ENCODE results near the gene SRRM1.
"Not testable (repeated sequence)": the region's sequence is repeated elsewhere in the genome, so short reads cannot be mapped to it uniquely, and the experiment has no call there.

Gene SRRM1

GRCh38 chr1:24657781-24658180 is 14.7 kb downstream of the SRRM1 start:
- no peak for DNase-seq (ENCODE audit: low read depth)
- TF ChIP-seq, protein P1, sequence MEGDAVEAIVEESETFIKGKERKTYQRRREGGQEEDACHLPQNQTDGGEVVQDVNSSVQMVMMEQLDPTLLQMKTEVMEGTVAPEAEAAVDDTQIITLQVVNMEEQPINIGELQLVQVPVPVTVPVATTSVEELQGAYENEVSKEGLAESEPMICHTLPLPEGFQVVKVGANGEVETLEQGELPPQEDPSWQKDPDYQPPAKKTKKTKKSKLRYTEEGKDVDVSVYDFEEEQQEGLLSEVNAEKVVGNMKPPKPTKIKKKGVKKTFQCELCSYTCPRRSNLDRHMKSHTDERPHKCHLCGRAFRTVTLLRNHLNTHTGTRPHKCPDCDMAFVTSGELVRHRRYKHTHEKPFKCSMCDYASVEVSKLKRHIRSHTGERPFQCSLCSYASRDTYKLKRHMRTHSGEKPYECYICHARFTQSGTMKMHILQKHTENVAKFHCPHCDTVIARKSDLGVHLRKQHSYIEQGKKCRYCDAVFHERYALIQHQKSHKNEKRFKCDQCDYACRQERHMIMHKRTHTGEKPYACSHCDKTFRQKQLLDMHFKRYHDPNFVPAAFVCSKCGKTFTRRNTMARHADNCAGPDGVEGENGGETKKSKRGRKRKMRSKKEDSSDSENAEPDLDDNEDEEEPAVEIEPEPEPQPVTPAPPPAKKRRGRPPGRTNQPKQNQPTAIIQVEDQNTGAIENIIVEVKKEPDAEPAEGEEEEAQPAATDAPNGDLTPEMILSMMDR (IDR thresholded peaks at IDR 0.05; ENCODE audit: low read length, missing control alignments) = no peak
- no peak overlapping the region for H3K4me3 ChIP-seq (replicated peaks; ENCODE audit: low read depth, low read length)

DNA sequence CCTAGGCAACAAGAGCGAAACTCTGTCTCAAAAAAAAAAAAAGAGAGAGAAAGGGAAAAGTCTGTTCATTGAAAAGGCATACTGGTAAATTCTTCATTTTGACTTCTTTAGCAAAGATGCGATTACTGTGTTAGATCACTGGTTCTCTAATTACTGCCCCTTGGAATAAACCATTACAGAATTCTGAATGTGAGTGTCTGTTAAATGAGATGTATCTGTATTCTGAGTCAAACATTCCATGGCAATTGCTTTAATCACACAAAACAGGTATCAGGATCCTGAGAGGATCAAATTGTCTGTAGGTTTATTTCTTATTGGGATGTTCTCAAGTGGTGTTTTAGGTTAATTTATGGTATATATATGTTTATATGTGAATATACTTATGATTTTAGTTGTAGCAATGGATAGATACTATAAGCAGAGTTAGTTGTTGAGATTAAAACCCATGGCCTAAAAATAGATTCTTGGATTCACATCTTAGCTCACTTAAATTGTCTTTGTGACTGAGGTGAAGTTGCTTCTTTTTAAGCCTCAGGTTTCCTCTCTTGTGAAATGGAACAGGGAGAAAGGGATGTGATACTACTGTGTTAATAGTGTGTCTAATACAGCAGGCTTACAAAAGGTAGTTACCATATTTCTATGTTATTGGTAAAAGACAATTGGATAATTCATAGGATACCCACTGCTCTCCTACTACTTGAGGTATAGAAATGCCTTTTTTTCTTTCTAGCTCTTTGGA is 16.2 kb downstream of the SRRM1 start:
- no peak overlapping the region for H3K4me3 ChIP-seq (replicated peaks; ENCODE audit: low read depth, low read length)
- DNase-seq (ENCODE audit: low read depth) = no peak
- TF ChIP-seq, protein P1 (IDR thresholded peaks at IDR 0.05; ENCODE audit: low read length, missing control alignments) = no peak

GRCh38 chr1:24659993-24660665 is 17.0 kb downstream of the SRRM1 start:
- TF ChIP-seq, protein P1 (IDR thresholded peaks at IDR 0.05; ENCODE audit: low read length, missing control alignments) = no peak
- no peak for DNase-seq (ENCODE audit: low read depth)
- H3K4me3 ChIP-seq (replicated peaks; ENCODE audit: low read depth, low read length) = no peak overlapping the region

- TF ChIP-seq, protein P1 (IDR thresholded peaks at IDR 0.05; ENCODE audit: low read length, missing control alignments) = no peak
- no peak for DNase-seq (ENCODE audit: low read depth)
- no peak overlapping the region for H3K4me3 ChIP-seq (replicated peaks; ENCODE audit: low read depth, low read length)
Measured at GRCh38 chr1:24664507-24665033, 21.5 kb downstream of the SRRM1 start.

GRCh38 chr1:24666794-24667193 is 23.7 kb downstream of the SRRM1 start:
- DNase-seq (ENCODE audit: low read depth) = no peak
- H3K4me3 ChIP-seq (replicated peaks; ENCODE audit: low read depth, low read length) = no peak overlapping the region
- TF ChIP-seq, protein P1 (IDR thresholded peaks at IDR 0.05; ENCODE audit: low read length, missing control alignments) = no peak

DNA sequence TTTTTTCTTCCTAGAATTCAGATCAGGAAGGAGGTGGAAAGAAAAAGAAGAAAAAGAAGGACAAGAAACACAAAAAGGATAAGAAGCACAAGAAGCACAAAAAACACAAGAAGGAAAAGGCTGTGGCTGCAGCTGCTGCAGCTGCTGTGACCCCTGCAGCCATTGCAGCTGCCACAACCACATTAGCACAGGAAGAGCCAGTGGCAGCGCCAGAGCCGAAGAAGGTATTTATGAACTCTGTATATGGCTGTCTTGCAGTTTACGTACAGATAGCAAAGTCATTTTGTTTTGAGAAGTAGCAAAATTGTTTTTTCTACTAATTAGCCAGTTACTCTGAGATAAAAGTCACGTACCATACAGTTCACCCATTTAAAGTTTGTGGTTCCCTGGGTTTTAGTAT is 28.3 kb downstream of the SRRM1 start:
- H3K4me3 ChIP-seq (replicated peaks; ENCODE audit: low read depth, low read length); DNase-seq (ENCODE audit: low read depth): not testable (repeated sequence)

- H3K4me3 ChIP-seq (replicated peaks; ENCODE audit: low read depth, low read length) = not testable (repeated sequence)
- DNase-seq (ENCODE audit: low read depth) = peak; percentile 8
Measured at GRCh38 chr1:24672686-24673085, 29.6 kb downstream of the SRRM1 start.

GRCh38 chr1:24673341-24673740 is 30.2 kb downstream of the SRRM1 start:
- TF ChIP-seq, protein P1 (IDR thresholded peaks at IDR 0.05; ENCODE audit: low read length, missing control alignments) = no peak
- DNase-seq (ENCODE audit: low read depth) = peak; percentile 16
- no peak overlapping the region for H3K4me3 ChIP-seq (replicated peaks; ENCODE audit: low read depth, low read length)

DNA sequence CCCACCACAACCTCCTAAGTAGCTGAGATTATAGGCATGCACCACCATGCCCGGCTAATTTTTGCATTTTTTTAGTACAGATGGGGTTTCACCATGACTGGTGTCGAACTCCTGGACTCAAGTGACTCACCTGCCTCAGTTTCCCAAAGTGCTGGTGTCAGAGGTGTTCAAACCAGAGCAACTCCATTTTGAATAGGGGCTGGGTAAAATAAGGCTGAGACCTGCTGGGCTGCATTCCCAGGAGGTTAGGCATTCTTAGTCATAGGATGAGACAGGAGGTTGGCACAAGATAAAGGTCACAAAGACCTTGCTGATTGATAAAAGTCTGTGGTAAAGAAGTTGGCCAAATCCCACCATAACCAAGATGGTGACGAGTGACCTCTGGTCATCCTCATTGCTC is 35.3 kb downstream of the SRRM1 start:
- not testable (repeated sequence) for H3K4me3 ChIP-seq (replicated peaks; ENCODE audit: low read depth, low read length); DNase-seq (ENCODE audit: low read depth)
